Right atrium auricular region (tissue), 2 donors: Measurements from ENCODE around the gene DFFA. TPM values are rescaled to one million over a fixed set of nuclear protein-coding genes. Genes with fewer than 3 reads are reported as not detected.
"Not testable (repeated sequence)": the region's sequence is repeated elsewhere in the genome, so short reads cannot be mapped to it uniquely, and the experiment has no call there.

Experiments used
- DNase-seq: peaks from one replicate; pipeline ENCODE4 v3.0.0-alpha.2; 2019; ENCODE audit warnings: low spot score
- H3K27ac ChIP-seq, 2 donors: fragments of 200-600 bp; sonication (generic); 1 replicate in 1 of 2; 2 replicates in 1 of 2; pipeline ENCODE4 v1.5.1; 2016 to 2019
- H3K27me3 ChIP-seq, 2 donors: fragments of 200-600 bp; sonication (generic); one replicate each; pipeline versions ENCODE4 v1.5.1 to v1.6.0; 2017 to 2019
- H3K36me3 ChIP-seq: fragments of 200-600 bp; sonication (generic); one replicate; pipeline ENCODE4 v1.5.1; 2016
- H3K4me1 ChIP-seq, 2 donors: fragments of 200-600 bp; sonication (generic); one replicate each; pipeline versions ENCODE4 v1.5.1 to v1.6.0; 2017 to 2019
- H3K4me3 ChIP-seq, 2 donors: fragments of 200-600 bp; sonication (generic); 1 replicate in 1 of 2; 2 replicates in 1 of 2; pipeline ENCODE4 v1.5.1; 2017 to 2019; ENCODE audit warnings: mild to moderate bottlenecking in 1 of 2, moderate library complexity in 1 of 2
- H3K9me3 ChIP-seq, 2 donors: fragments of 200-600 bp; sonication (generic); one replicate each; pipeline ENCODE4 v1.5.1; 2019
- total RNA-seq, 2 donors: library from RNA; depleted of rRNA; stranded (reverse); fragments of >200 nt; gene quantifications; one replicate each; pipeline ENCODE4 v1.1.0, GENCODE V29; 2016
- TF ChIP-seq, protein P1 (sequence below), 2 donors: fragments of 200-600 bp; sonication (generic); IDR thresholded peaks; one replicate each; pipeline ENCODE4 v1.5.1; 2019; ENCODE audit warnings: antibody characterized with exemption in 2 of 2

DFFA gene
- total RNA-seq, 2 donors from 2014 or later, result 17.6 to 19.0 TPM

DNA sequence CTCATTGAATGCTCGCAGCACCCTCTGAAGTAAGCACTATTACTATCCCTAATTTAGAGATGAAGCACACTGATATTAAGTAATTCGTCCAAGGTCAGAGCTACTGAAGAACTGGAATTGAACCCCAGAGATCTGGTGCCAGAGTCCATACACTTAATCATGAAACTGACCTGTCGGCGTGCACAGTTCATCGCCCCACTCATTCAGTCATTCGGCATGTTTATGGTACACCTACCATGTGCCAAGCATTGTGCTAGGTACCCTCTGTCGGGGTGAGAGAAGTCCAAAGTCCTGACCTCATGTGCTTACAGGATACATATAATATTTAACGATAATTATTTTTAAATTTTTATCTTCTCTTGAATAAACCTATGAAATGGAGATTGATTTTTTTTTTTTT, 47.7 kb downstream of the DFFA start:
- Histone ChIP-seq H3K4me3 (no peak overlapping the region), H3K27me3 (no peaks in the 10 kb centered on the region), H3K4me1 (peaks cover 0 to 3% of the 10 kb centered on the region in 2 donors), H3K27ac (no peak overlapping the region), H3K36me3 (peaks cover 9% of the 10 kb centered on the region), H3K9me3 (no peaks in the 10 kb centered on the region)
- TF ChIP-seq, protein P1, sequence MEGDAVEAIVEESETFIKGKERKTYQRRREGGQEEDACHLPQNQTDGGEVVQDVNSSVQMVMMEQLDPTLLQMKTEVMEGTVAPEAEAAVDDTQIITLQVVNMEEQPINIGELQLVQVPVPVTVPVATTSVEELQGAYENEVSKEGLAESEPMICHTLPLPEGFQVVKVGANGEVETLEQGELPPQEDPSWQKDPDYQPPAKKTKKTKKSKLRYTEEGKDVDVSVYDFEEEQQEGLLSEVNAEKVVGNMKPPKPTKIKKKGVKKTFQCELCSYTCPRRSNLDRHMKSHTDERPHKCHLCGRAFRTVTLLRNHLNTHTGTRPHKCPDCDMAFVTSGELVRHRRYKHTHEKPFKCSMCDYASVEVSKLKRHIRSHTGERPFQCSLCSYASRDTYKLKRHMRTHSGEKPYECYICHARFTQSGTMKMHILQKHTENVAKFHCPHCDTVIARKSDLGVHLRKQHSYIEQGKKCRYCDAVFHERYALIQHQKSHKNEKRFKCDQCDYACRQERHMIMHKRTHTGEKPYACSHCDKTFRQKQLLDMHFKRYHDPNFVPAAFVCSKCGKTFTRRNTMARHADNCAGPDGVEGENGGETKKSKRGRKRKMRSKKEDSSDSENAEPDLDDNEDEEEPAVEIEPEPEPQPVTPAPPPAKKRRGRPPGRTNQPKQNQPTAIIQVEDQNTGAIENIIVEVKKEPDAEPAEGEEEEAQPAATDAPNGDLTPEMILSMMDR (IDR thresholded peaks at IDR 0.05), result no peak
- DNase-seq, result no peak

DNA sequence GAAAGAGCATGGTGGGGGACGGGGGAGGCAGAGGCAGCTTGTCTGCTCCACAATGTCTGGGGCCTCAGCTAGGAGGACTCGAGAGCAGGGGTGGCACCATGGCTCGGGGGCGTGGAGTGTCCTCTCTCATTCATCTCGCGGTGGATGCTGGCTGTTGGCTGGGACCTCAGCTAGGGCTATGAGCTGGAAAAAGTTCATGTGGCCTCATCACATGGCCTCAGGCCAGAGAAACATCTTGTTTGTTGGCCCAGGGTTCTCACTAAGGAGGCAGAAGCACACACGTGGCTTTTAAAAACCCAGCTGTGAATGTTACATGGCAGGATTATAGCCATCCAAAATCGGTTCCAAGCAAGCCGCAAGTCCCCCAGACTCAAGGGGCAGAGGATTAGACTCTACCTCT, 48.3 kb downstream of the DFFA start:
- H3K36me3 ChIP-seq, result peaks cover 16% of the 10 kb centered on the region
- H3K4me1 ChIP-seq, result no peaks in the 10 kb centered on the region
- H3K4me3 ChIP-seq, result no peak overlapping the region
- H3K27ac ChIP-seq, result no peak overlapping the region
- DNase-seq, result no peak
- TF ChIP-seq, protein P1 (IDR thresholded peaks at IDR 0.05), result no peak
- no peaks in the 10 kb centered on the region for H3K27me3 ChIP-seq
- no peaks in the 10 kb centered on the region for H3K9me3 ChIP-seq

DNA sequence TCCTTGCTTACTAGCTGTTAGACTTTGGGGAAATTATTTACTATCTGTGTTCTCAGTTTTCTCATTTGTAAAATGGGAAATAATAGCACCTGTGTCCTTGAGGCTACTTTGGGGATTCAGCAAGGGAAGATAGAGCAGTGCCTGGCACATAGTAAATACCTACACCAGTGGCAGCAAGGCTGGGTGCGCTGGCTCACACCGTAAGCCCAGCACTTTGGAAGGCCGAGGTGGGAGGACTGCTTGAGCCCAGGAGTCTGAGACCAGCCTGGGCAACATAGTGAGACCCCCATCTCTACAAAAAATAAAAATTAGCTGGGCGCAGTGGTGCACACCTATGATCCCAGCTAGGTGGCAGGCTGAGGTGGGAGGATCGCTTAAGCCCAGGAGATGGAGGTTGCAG, 50.7 kb downstream of the DFFA start:
- TF ChIP-seq, protein P1 (IDR thresholded peaks at IDR 0.05), result no peak
- no peak for DNase-seq
- Histone ChIP-seq H3K4me3 (no peak overlapping the region), H3K27ac (no peak overlapping the region), H3K27me3 (no peaks in the 10 kb centered on the region), H3K4me1 (no peaks in the 10 kb centered on the region), H3K9me3 (no peaks in the 10 kb centered on the region), H3K36me3 (peaks cover 40% of the 10 kb centered on the region)

DNA sequence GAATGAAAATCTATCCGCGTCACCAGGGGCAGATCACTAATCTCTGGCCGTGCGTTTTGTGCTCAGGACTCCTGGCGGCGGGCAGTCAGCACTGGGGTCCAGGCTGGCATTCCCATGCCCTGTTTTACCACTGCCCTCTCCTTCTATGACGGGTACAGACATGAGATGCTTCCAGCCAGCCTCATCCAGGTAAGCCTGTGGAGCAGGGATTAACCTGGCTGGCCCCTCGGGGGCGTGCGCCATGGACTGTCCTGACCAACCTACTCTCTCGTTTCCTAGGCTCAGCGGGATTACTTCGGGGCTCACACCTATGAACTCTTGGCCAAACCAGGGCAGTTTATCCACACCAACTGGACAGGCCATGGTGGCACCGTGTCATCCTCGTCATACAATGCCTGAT, 53.0 kb downstream of the DFFA start:
- H3K27ac ChIP-seq, result no peak overlapping the region
- peaks cover 59% of the 10 kb centered on the region for H3K36me3 ChIP-seq
- no peaks in the 10 kb centered on the region for H3K27me3 ChIP-seq
- no peaks in the 10 kb centered on the region for H3K9me3 ChIP-seq
- TF ChIP-seq, protein P1 (IDR thresholded peaks at IDR 0.05), result no peak
- H3K4me1 ChIP-seq, result no peaks in the 10 kb centered on the region
- no peak overlapping the region for H3K4me3 ChIP-seq
- DNase-seq, result no peak

DNA sequence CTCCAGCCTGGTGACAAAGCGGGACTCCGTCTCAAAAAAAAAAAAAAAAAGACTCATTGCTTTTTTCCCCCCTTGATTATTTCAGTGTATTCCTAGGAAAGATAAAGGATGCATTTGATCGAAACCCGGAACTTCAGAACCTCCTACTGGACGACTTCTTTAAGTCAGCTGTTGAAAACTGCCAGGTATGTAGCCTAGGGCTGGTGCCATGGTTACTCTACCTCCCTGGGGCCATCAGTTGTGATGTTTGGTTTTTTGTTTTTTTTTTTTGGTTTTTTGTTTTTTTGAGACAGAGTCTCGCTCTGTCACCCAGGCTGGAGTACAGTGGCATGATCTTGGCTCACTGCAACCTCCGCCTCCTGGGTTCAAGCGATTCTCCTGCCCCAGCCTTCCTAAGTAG, 53.6 kb downstream of the DFFA start:
- not testable (repeated sequence) for H3K27ac ChIP-seq, H3K4me1 ChIP-seq, H3K9me3 ChIP-seq, DNase-seq, H3K4me3 ChIP-seq, H3K27me3 ChIP-seq
- H3K36me3 ChIP-seq, result peaks cover 65% of the 10 kb centered on the region

DNA sequence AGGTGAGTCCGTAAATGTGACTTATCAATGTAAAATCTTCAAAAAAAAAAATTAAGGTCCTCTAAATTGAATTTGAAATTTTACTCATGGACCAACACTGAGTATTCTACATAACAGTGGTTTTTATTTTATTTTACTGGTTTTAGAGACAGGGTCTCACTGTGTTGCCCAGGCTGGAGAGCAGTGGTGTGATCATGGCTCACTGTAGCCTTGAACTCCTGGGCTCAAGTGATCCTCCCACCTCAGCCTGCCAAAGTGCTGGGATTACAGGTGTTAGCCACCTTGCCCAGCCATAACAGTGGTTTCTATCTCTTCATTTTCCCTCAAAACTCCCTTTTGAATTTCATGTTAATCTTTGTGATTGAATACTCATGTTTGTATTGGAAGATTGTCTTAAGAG, 56.4 kb downstream of the DFFA start:
- not testable (repeated sequence) for DNase-seq, H3K4me1 ChIP-seq, H3K27me3 ChIP-seq, H3K4me3 ChIP-seq, H3K9me3 ChIP-seq
- peaks cover 93% of the 10 kb centered on the region for H3K36me3 ChIP-seq
- H3K27ac ChIP-seq, result peak overlapping the region in 1 of 2 donors; percentile 6

DNA sequence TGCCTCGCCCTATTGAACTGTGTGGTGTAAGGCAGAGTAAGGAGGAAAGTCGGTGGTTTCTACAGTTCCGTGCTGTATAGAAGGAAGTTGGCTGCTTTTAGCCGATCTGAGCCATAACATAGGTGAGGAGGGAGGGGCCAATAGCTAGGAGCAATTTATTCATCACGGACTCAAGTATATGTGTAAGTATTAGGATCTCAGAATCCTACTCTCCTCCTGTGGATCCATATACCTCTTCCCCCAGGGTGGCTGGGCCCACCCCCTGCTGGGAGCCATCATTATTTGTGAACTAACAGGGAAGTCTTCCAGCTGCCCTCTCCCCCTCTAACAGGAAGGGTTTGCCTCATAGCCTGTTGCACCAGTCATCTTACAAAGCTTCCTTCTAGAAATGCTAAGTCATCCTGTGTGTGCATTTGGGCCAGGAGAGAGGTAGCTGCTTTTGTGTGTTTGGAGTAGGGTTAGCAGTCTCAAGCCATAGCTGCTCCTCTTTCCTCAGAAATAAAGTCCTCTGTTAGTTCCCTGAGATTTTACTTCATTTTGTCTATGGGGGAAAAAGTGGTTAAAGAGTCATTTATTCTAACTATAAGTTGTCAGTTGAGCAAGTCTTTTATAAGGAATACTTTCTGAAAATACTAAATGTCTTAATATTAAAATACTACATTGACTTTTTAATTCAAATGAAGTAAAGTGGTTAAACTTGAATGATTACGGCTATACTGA, 57.0 kb downstream of the DFFA start:
- Histone ChIP-seq H3K9me3 (no peaks in the 10 kb centered on the region), H3K36me3 (peaks cover 96% of the 10 kb centered on the region), H3K27me3 (no peaks in the 10 kb centered on the region), H3K4me1 (no peaks in the 10 kb centered on the region), H3K27ac (peak overlapping the region; percentile 6 to 29), H3K4me3 (no peak overlapping the region)
- TF ChIP-seq, protein P1 (IDR thresholded peaks at IDR 0.05), result no peak
- DNase-seq, result no peak
